Camera-type eye (tissue), 1 donor: ENCODE results near the gene SLC38A10. TPM values are rescaled to one million over a fixed set of nuclear protein-coding genes. Genes with fewer than 3 reads are reported as not detected.

Source experiments
- total RNA-seq: library from RNA; depleted of rRNA; stranded (reverse); fragments of >200 nt; gene quantifications from one replicate; pipeline ENCODE4 v1.2.3, GENCODE V29; 2014

The SLC38A10 gene
- total RNA-seq, result 55.7 TPM

DNA sequence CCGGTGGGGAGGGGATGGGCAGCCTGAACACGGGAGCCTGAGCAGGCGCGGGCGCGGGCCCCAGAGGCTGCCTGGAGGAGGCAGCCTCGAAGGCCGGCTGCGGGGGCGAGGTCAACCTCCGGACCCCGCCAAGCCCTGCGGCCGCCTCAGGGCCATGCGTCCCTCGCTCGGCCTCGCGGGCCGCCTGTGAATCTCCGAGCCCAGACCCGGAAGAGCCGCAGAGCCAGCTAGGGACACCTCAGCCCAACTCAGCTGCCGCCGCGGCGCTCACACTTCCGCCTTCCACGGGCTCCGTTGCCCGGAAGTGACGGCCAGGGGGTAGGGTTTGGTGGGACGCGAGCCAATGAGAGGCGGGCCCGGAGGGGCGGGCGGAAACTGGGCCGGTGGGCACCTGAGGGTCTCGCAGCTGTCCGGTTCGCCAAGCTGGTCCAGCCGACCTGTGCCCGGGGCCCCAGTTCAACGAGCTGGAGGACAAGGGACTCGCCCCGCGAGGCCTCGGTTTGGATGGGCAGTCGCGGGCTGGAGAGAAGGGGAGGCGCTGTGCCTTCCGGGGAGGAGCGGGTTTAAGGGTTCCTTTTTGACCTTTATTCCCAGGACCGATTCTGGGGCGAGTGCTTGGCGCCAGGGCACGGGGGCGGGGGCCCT, at the start of gene SLC38A10:
Gene SLC38A10 (minus strand): TSS at position 277 of the 645 bp plus-strand sequence. CDS start 386 bp downstream, outside the sequence.

GRCh38 chr17:81238815-81239713, 56.0 kb downstream of the SLC38A10 start, which contains the start of the genes NDUFAF8 and TEPSIN:
Gene NDUFAF8, plus strand, starts transcription at chr17:81239318. Its CDS starts 46 bp downstream, at chr17:81239364.
Gene TEPSIN, minus strand, starts transcription at chr17:81239055. Its CDS starts 22 bp downstream, at chr17:81239033.

DNA sequence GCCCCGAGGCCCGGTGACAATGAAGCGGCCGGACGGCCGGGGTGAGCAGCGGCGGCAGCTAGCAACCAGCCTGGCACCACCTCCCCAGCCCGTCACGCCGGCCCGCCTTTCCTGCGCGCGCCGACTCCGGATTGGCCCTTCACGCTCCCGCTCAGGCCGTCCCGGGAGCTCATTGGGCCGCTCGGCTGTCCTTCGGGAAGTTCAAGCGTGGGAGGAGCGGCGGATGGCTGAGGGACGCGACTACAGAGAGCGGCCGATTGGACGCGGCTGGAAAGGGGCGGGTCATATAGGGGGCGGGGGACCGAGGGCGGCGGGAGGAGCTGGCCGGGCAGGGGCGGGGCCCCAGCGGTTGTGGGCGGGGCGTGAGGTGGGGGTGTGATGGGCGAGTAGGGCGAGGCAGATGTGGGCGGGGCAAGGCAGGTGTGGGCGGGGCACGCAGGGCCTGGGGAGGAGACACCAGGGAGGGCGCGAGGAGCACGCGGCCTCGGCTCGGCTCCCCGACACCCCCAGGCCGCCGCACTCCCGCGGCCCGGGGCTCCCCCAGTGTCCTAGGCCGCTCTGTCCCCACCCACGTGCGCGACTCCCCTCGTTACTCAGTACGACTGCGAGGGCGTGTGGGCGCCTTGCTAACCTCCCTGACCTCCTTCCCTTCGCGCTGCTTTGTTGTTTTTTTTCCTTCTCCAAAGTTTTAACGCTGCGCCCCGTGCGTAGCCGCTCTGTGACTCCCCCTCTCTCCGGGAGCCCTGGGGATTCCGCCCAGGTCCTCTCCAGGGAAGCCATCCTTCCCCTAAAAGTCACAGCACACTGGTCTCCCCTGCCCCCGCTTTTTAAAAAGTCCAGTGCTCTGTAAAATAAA, 72.0 kb downstream of the SLC38A10 start, which contains the start of gene CEP131:
Gene CEP131 (minus strand): TSS at position 60 of the 856 bp plus-strand sequence. CDS start 2,909 bp downstream, outside the sequence.

Other genes with a start within 250 kb of the SLC38A10 start
- not detected for gene PVALEF, start 129.8 kb downstream of the SLC38A10 start, total RNA-seq
- 19.9 TPM for gene AATK, start 129.1 kb downstream of the SLC38A10 start, total RNA-seq
- gene CEP131, start 72.3 kb downstream of the SLC38A10 start, total RNA-seq, result 18.4 TPM
- 22.7 TPM for gene TEPSIN, start 56.3 kb downstream of the SLC38A10 start, total RNA-seq
- 13.4 TPM for gene NDUFAF8, start 56.0 kb downstream of the SLC38A10 start, total RNA-seq
- gene BAHCC1, start 100.2 kb upstream of the SLC38A10 start, total RNA-seq, result 34.8 TPM
- 5,635 TPM for gene ACTG1, start 217.5 kb upstream of the SLC38A10 start, total RNA-seq
- gene FSCN2, start 233.1 kb upstream of the SLC38A10 start, total RNA-seq, result 7.9 TPM